ENCODE data around the gene LRP1B. TPM values are rescaled to one million over a fixed set of nuclear protein-coding genes. Genes with fewer than 3 reads are reported as not detected.

The LRP1B gene
- polyA plus RNA-seq, 1 of the 3 experiments (the other 2 are of a cell fraction), result 0.28 TPM

DNA sequence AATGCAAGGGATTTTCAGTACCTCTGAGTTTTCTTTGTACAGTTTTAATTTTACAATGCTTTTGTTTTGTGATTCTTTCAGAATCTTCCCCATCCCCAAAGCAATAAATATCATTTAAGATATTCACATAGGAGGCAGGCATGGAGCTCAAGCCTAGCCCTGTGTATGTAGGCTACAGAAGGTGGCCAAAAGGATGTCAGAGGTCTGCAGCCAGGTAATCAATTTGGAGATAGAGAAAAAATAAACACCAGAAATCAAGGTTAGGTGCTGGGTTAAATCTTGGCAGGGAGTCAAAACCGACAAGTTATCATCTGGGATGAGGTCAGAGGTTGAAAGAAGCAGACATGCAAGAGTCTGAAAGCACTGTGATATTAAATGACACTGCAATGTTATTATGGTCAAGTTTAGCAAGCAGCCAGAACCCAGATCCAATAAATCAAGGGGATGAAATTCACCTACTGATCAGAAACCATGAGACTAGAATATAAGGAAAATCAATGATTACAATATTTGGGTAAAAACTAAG is 45.1 kb upstream of the LRP1B start (continued):
- TF ChIP-seq PBX3 (IDR thresholded peaks at IDR 0.05) (peak; percentile 59), EP300 (IDR thresholded peaks at IDR 0.05; ENCODE audit: borderline replicate concordance in 1 of 2, low read depth in 1 of 2, low read length in 1 of 2) (peak in 1 of 2 experiments; percentile 76; a peak in 2 of 4 replicates), USF1 (IDR thresholded peaks at IDR 0.05; ENCODE audit: borderline replicate concordance, low read depth) (no peak), CHD2 (IDR thresholded peaks at IDR 0.05; ENCODE audit: low read length, partially characterized antibody) (no peak), POLR2AphosphoS5 (IDR thresholded peaks at IDR 0.05; ENCODE audit: low read depth, low read length) (no peak)
- TF ChIP-seq, protein P1, sequence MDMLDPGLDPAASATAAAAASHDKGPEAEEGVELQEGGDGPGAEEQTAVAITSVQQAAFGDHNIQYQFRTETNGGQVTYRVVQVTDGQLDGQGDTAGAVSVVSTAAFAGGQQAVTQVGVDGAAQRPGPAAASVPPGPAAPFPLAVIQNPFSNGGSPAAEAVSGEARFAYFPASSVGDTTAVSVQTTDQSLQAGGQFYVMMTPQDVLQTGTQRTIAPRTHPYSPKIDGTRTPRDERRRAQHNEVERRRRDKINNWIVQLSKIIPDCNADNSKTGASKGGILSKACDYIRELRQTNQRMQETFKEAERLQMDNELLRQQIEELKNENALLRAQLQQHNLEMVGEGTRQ (IDR thresholded peaks at IDR 0.05; ENCODE audit: borderline replicate concordance, low read depth, low read length), result no peak

GRCh38 chr2:142174176-142174575 is 43.4 kb upstream of the LRP1B start:
- ChIA-PET POLR2A (no interaction called here), CTCF (no interaction called here)
- Histone ChIP-seq H3F3A (replicated peaks; ENCODE audit: insufficient read depth) (peaks cover 10% of the 10 kb centered on the region), H3K27me3 (ENCODE audit: insufficient read depth) (no peaks in the 10 kb centered on the region), H3K79me2 (ENCODE audit: insufficient read depth) (no peaks in the 10 kb centered on the region), H2AFZ (ENCODE audit: low read depth) (no peak overlapping the region), H3K4me1 (ENCODE audit: control insufficient read depth in 1 of 2, insufficient read depth in 2 of 2, low read depth in 1 of 2, low read length in 1 of 2) (peaks cover 0 to 25% of the 10 kb centered on the region in 2 experiments; a peak in 3 of 4 replicates), H3K36me3 (replicated peaks in 1 of 2; ENCODE audit: control insufficient read depth in 1 of 2, insufficient read depth in 2 of 2, low read length in 1 of 2) (no peaks in the 10 kb centered on the region), H4K20me1 (ENCODE audit: insufficient read depth) (no peaks in the 10 kb centered on the region), H3K27ac (ENCODE audit: low read depth in 2 of 2, low read length in 1 of 2) (peak overlapping the region; percentile 38 to 60; a peak in 3 of 4 replicates), H3K4me3 (ENCODE audit: low read depth in 2 of 2, low read length in 1 of 2) (no peak overlapping the region), H3K9ac (no peak overlapping the region), H3K4me2 (no peak overlapping the region), H3K9me3 (no peaks in the 10 kb centered on the region), H3K9me2 (no peaks in the 10 kb centered on the region)
- DNase-seq, result no peak
- WGBS (ENCODE audit: low lambda C conversion rate), result 6% methylated on average over 1 of the region's 1 CpG
- TF ChIP-seq, protein P1 (IDR thresholded peaks at IDR 0.05; ENCODE audit: borderline replicate concordance, low read depth, low read length), result no peak
- TF ChIP-seq EZH2phosphoT487 (IDR thresholded peaks at IDR 0.05; ENCODE audit: borderline replicate concordance, low read depth) (no peak), TEAD4 (IDR thresholded peaks at IDR 0.05; ENCODE audit: borderline replicate concordance, insufficient read depth) (peak; percentile 77; the same call in 1 of the 2 replicates), RCOR1 (IDR thresholded peaks at IDR 0.05; ENCODE audit: low read length) (no peak), MEF2A (IDR thresholded peaks at IDR 0.05; ENCODE audit: borderline replicate concordance, low read depth) (peak; percentile 56; the same call in 1 of the 2 replicates), RFX5 (IDR thresholded peaks at IDR 0.05; ENCODE audit: low read length) (no peak), POLR2AphosphoS5 (IDR thresholded peaks at IDR 0.05; ENCODE audit: low read depth, low read length) (peak; percentile 77; the same call in 1 of the 2 replicates), JUND (IDR thresholded peaks at IDR 0.05) (peak; percentile 77), FOXJ3 (CRISPR knock-in tag; IDR thresholded peaks at IDR 0.05) (no peak), YY1 (IDR thresholded peaks at IDR 0.05; ENCODE audit: low read depth) (no peak), USF1 (IDR thresholded peaks at IDR 0.05; ENCODE audit: borderline replicate concordance, low read depth) (no peak), TAF1 (IDR thresholded peaks at IDR 0.05; ENCODE audit: borderline replicate concordance, low read depth, low read length) (no peak), NFIC (IDR thresholded peaks at IDR 0.05; ENCODE audit: borderline replicate concordance) (peak; percentile 57; the same call in 1 of the 2 replicates), EP300 (IDR thresholded peaks at IDR 0.05; ENCODE audit: borderline replicate concordance in 1 of 2, low read depth in 1 of 2, low read length in 1 of 2) (peak; percentile 50 to 88; a peak in 3 of 4 replicates), SIN3A (IDR thresholded peaks at IDR 0.05; ENCODE audit: borderline replicate concordance, low read depth, low read length) (no peak), TCF12 (IDR thresholded peaks at IDR 0.05) (peak; percentile 97), FOXM1 (IDR thresholded peaks at IDR 0.05; ENCODE audit: low read depth) (peak; percentile 74; the same call in 1 of the 2 replicates), NRF1 (IDR thresholded peaks at IDR 0.05; ENCODE audit: low read depth, low read length) (no peak), PBX3 (IDR thresholded peaks at IDR 0.05) (peak; percentile 88), GATA2 (CRISPR knock-in tag; IDR thresholded peaks at IDR 0.05) (no peak)
- TF ChIP-seq, protein P2, sequence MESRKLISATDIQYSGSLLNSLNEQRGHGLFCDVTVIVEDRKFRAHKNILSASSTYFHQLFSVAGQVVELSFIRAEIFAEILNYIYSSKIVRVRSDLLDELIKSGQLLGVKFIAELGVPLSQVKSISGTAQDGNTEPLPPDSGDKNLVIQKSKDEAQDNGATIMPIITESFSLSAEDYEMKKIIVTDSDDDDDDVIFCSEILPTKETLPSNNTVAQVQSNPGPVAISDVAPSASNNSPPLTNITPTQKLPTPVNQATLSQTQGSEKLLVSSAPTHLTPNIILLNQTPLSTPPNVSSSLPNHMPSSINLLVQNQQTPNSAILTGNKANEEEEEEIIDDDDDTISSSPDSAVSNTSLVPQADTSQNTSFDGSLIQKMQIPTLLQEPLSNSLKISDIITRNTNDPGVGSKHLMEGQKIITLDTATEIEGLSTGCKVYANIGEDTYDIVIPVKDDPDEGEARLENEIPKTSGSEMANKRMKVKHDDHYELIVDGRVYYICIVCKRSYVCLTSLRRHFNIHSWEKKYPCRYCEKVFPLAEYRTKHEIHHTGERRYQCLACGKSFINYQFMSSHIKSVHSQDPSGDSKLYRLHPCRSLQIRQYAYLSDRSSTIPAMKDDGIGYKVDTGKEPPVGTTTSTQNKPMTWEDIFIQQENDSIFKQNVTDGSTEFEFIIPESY (IDR thresholded peaks at IDR 0.05; ENCODE audit: borderline replicate concordance, low read depth), result no peak
